Activated CD4-positive, alpha-beta memory T cell treated with anti-CD3 and anti-CD28 coated beads for 36 hours (primary cell): Measurements from ENCODE around the gene ADD3. TPM values are rescaled to one million over a fixed set of nuclear protein-coding genes. Genes with fewer than 3 reads are reported as not detected.
A peak's percentile ranks its signal among the peaks of the same experiment; 100 is the strongest.

Experiments
- CTCF ChIA-PET: fragments of 350-600 bp; sonication (Branson Sonifier 250); formaldehyde crosslinking; loops from one replicate; lab custom pipeline; 2021; ENCODE audit warnings: antibody characterized with exemption, inconsistent platforms; lab: Charles Lee
- POLR2A ChIA-PET: fragments of 350-600 bp; sonication (Branson Sonifier 250); formaldehyde crosslinking; loops from one replicate; lab custom pipeline; 2021; ENCODE audit warnings: antibody characterized with exemption; lab: Charles Lee
- DNase-seq: peaks from one replicate; pipeline ENCODE4 v3.0.0-alpha.2; 2020
- H3K27ac Mint-ChIP-seq: one replicate; pipeline ENCODE4 v1.8.0; 2021; ENCODE audit warnings: mixed read lengths
- H3K27me3 Mint-ChIP-seq: one replicate; pipeline ENCODE4 v1.8.0; 2021; ENCODE audit warnings: mixed read lengths
- H3K36me3 Mint-ChIP-seq: one replicate; pipeline ENCODE4 v1.8.0; 2021; ENCODE audit warnings: mixed read lengths
- H3K4me1 Mint-ChIP-seq: one replicate; pipeline ENCODE4 v1.8.0; 2021; ENCODE audit warnings: low read depth, mixed read lengths
- H3K4me3 Mint-ChIP-seq: one replicate; pipeline ENCODE4 v1.8.0; 2021; ENCODE audit warnings: mild to moderate bottlenecking, mixed read lengths
- H3K9me3 Mint-ChIP-seq: one replicate; pipeline ENCODE4 v1.8.0; 2021; ENCODE audit warnings: mixed read lengths
- intact Hi-C: fragments of 100-400 bp; cut with micrococcal nuclease; formaldehyde crosslinking; loops from one replicate; pipeline ENCODE4 v1.15.1; 2023
- total RNA-seq, 2 experiments: library from RNA; stranded (reverse); gene quantifications; one replicate each; pipeline ENCODE4 v1.2.3, GENCODE V29; 2021

Gene ADD3
- total RNA-seq, 2 experiments from 2014 or later, result 92.3 to 93.3 TPM

- peaks cover 48% of the 10 kb centered on the region for H3K4me1 Mint-ChIP-seq
- ChIA-PET POLR2A (interaction anchor here (0.7 to 1.1 kb wide), 9 partner anchors 27 to 85 kb away, joined by 3 to 7 read pairs (median 3); partner anchors contain the start of gene XPNPEP1), CTCF (interaction anchor here (0.8 to 1.1 kb wide), 4 partner anchors 69 to 93 kb away, joined by 3 to 6 read pairs (median 3); no protein-coding TSS in a partner anchor)
- no peaks in the 10 kb centered on the region for H3K27me3 Mint-ChIP-seq
- H3K36me3 Mint-ChIP-seq, result no peaks in the 10 kb centered on the region
- intact Hi-C loops, result loop anchor here (1.0 to 5.0 kb wide), 4 partner anchors 69 to 349 kb away; partner anchors contain the start of gene SMNDC1
- peak overlapping the region; percentile 81 for H3K27ac Mint-ChIP-seq
- H3K9me3 Mint-ChIP-seq, result no peaks in the 10 kb centered on the region
- peak; percentile 60 for DNase-seq
- H3K4me3 Mint-ChIP-seq, result no peak overlapping the region
Observed at GRCh38 chr10:110008518-110009339, 945 bp downstream of the ADD3 start.

- Mint-ChIP-seq H3K27me3 (no peaks in the 10 kb centered on the region), H3K9me3 (no peaks in the 10 kb centered on the region), H3K36me3 (no peaks in the 10 kb centered on the region), H3K27ac (peak overlapping the region; percentile 81), H3K4me1 (peaks cover 60% of the 10 kb centered on the region), H3K4me3 (no peak overlapping the region)
- intact Hi-C loops, result loop anchor here (1.0 to 5.0 kb wide), 15 partner anchors 25 to 487 kb away; partner anchors contain the start of genes DUSP5, SMNDC1 and XPNPEP1
- ChIA-PET CTCF (interaction anchor here (1.0 to 1.5 kb wide), 4 partner anchors 25 to 74 kb away, joined by 3 to 4 read pairs (median 4); no protein-coding TSS in a partner anchor), POLR2A (interaction anchor here (0.6 to 1.9 kb wide), 10 partner anchors 26 to 374 kb away, joined by 3 to 6 read pairs (median 4); no protein-coding TSS in a partner anchor)
- peak; percentile 67 for DNase-seq
Observed at GRCh38 chr10:110009736-110010475, 2.1 kb downstream of the ADD3 start.

GRCh38 chr10:110010486-110011378, 2.9 kb downstream of the ADD3 start:
- peaks cover 66% of the 10 kb centered on the region for H3K4me1 Mint-ChIP-seq

GRCh38 chr10:110011681-110012080, 3.9 kb downstream of the ADD3 start:
- POLR2A ChIA-PET, result interaction anchor here (0.6 kb wide), 1 partner anchor 492 kb away, joined by 3 read pairs; no protein-coding TSS in a partner anchor
- Mint-ChIP-seq H3K9me3 (no peaks in the 10 kb centered on the region), H3K4me1 (peaks cover 75% of the 10 kb centered on the region), H3K27me3 (no peaks in the 10 kb centered on the region), H3K27ac (peak overlapping the region; percentile 86), H3K4me3 (no peak overlapping the region), H3K36me3 (no peaks in the 10 kb centered on the region)
- intact Hi-C loops, result loop anchor here (2.0 to 5.0 kb wide), 3 partner anchors 33 to 486 kb away; partner anchors contain the start of gene DUSP5
- DNase-seq, result no peak
- CTCF ChIA-PET, result interaction anchor here (1.2 kb wide), 1 partner anchor 128 kb away, joined by 3 read pairs; no protein-coding TSS in a partner anchor

More at GRCh38 chr10:110010486-110011378, 2.9 kb downstream of the ADD3 start:
- intact Hi-C loops, result loop anchor here (1.0 to 5.0 kb wide), 12 partner anchors 25 to 487 kb away; partner anchors contain the start of genes DUSP5 and XPNPEP1
- no peak for DNase-seq
- ChIA-PET POLR2A (interaction anchor here (0.6 to 1.9 kb wide), 10 partner anchors 25 to 374 kb away, joined by 3 to 6 read pairs (median 4); no protein-coding TSS in a partner anchor), CTCF (interaction anchor here (1.0 to 1.5 kb wide), 5 partner anchors 24 to 127 kb away, joined by 3 to 4 read pairs (median 3); no protein-coding TSS in a partner anchor)
- no peak overlapping the region for H3K4me3 Mint-ChIP-seq
- peak overlapping the region; percentile 81 for H3K27ac Mint-ChIP-seq
- H3K36me3 Mint-ChIP-seq, result no peaks in the 10 kb centered on the region
- H3K27me3 Mint-ChIP-seq, result no peaks in the 10 kb centered on the region
- no peaks in the 10 kb centered on the region for H3K9me3 Mint-ChIP-seq

- Mint-ChIP-seq H3K4me1 (peaks cover 89% of the 10 kb centered on the region), H3K27ac (peak overlapping the region; percentile 86), H3K27me3 (no peaks in the 10 kb centered on the region), H3K4me3 (peak overlapping the region; percentile 35), H3K36me3 (no peaks in the 10 kb centered on the region), H3K9me3 (no peaks in the 10 kb centered on the region)
- ChIA-PET CTCF (interaction anchor here (0.6 to 2.1 kb wide), 7 partner anchors 14 to 130 kb away, joined by 3 to 9 read pairs (median 3); no protein-coding TSS in a partner anchor), POLR2A (interaction anchor here (0.5 kb wide), 1 partner anchor 60 kb away, joined by 5 read pairs; no protein-coding TSS in a partner anchor)
- DNase-seq, result peak; percentile 35
- intact Hi-C loops, result loop anchor here (5.0 kb wide), 1 partner anchor 484 kb away; the partner anchor contains the start of gene DUSP5
Observed at GRCh38 chr10:110013630-110014293, 6.0 kb downstream of the ADD3 start.

GRCh38 chr10:110016039-110016438, 8.3 kb downstream of the ADD3 start:
- H3K9me3 Mint-ChIP-seq, result no peaks in the 10 kb centered on the region
- H3K27ac Mint-ChIP-seq, result peak overlapping the region; percentile 62
- ChIA-PET CTCF (interaction anchor here (1.0 to 2.1 kb wide), 6 partner anchors 9 to 132 kb away, joined by 3 to 12 read pairs (median 7); partner anchors contain the start of gene ADD3), POLR2A (interaction anchor here (0.5 kb wide), 1 partner anchor 20 kb away, joined by 3 read pairs; no protein-coding TSS in a partner anchor)
- no peak overlapping the region for H3K4me3 Mint-ChIP-seq
- peaks cover 79% of the 10 kb centered on the region for H3K4me1 Mint-ChIP-seq
- DNase-seq, result no peak
- H3K36me3 Mint-ChIP-seq, result no peaks in the 10 kb centered on the region
- intact Hi-C loops, result loop anchor here (1.0 kb wide), 1 partner anchor 38 kb away; no protein-coding TSS in a partner anchor
- H3K27me3 Mint-ChIP-seq, result no peaks in the 10 kb centered on the region

- Mint-ChIP-seq H3K27ac (peak overlapping the region; percentile 11), H3K9me3 (no peaks in the 10 kb centered on the region), H3K36me3 (no peaks in the 10 kb centered on the region), H3K4me1 (peaks cover 80% of the 10 kb centered on the region), H3K4me3 (peak overlapping the region; percentile 1), H3K27me3 (no peaks in the 10 kb centered on the region)
- ChIA-PET CTCF (no interaction called here), POLR2A (no interaction called here)
- DNase-seq, result no peak
- intact Hi-C loops, result no loop called here
Observed at GRCh38 chr10:110017052-110017451, 9.3 kb downstream of the ADD3 start.

- Mint-ChIP-seq H3K9me3 (no peaks in the 10 kb centered on the region), H3K27ac (no peak overlapping the region), H3K4me3 (no peak overlapping the region), H3K27me3 (no peaks in the 10 kb centered on the region), H3K36me3 (no peaks in the 10 kb centered on the region), H3K4me1 (peaks cover 77% of the 10 kb centered on the region)
- intact Hi-C loops, result no loop called here
- CTCF ChIA-PET, result no interaction called here
- DNase-seq, result no peak
- POLR2A ChIA-PET, result no interaction called here
Observed at GRCh38 chr10:110017907-110018306, 10.1 kb downstream of the ADD3 start.

- CTCF ChIA-PET, result no interaction called here
- H3K4me3 Mint-ChIP-seq, result no peak overlapping the region
- H3K9me3 Mint-ChIP-seq, result no peaks in the 10 kb centered on the region
- H3K4me1 Mint-ChIP-seq, result peaks cover 71% of the 10 kb centered on the region
- intact Hi-C loops, result no loop called here
- POLR2A ChIA-PET, result no interaction called here
- H3K27ac Mint-ChIP-seq, result no peak overlapping the region
- H3K36me3 Mint-ChIP-seq, result no peaks in the 10 kb centered on the region
- DNase-seq, result no peak
- H3K27me3 Mint-ChIP-seq, result no peaks in the 10 kb centered on the region
Observed at GRCh38 chr10:110020265-110020664, 12.5 kb downstream of the ADD3 start.
